Kidney (tissue), 14 donors: ENCODE measurements around the gene BTBD9. TPM values are rescaled to one million over a fixed set of nuclear protein-coding genes. Genes with fewer than 3 reads are reported as not detected.
A peak's percentile ranks its signal among the peaks of the same experiment; 100 is the strongest.

ENCODE experiments used
- DNase-seq, 5 donors: peaks; one replicate each; pipeline ENCODE4 v3.0.0-alpha.2; 2013 to 2020
- FAIRE-seq: peaks from 2 replicates; lab custom pipeline; 2012; peaks lifted over from hg19 to GRCh38; lab: Jason Lieb, UNC
- H3K27ac ChIP-seq, 2 donors: one replicate each; pipeline ENCODE4 v1.7.0; 2013; ENCODE audit warnings: low read depth in 2 of 2, low read length in 2 of 2, inconsistent platforms in 1 of 2
- H3K27me3 ChIP-seq: one replicate; pipeline ENCODE4 v1.7.1; 2013; ENCODE audit warnings: low read length, inconsistent platforms; ENCODE audit not compliant: control insufficient read depth, insufficient read depth
- H3K36me3 ChIP-seq, 3 donors: one replicate each; pipeline versions ENCODE4 v1.7.0 to v1.7.1; 2013; ENCODE audit warnings: low read length in 3 of 3, control low read depth in 1 of 3, inconsistent platforms in 1 of 3; ENCODE audit not compliant: insufficient read depth in 3 of 3, control insufficient read depth in 2 of 3
- H3K4me1 ChIP-seq, 3 donors: one replicate each; pipeline versions ENCODE4 v1.7.0 to v1.7.1; 2013; ENCODE audit warnings: low read length in 3 of 3, inconsistent platforms in 1 of 3, low read depth in 1 of 3; ENCODE audit not compliant: control insufficient read depth in 2 of 3, insufficient read depth in 2 of 3
- H3K4me3 ChIP-seq, 3 donors: one replicate each; pipeline versions ENCODE4 v1.7.0 to v1.8.1; 2013; ENCODE audit warnings: low read length in 3 of 3, control low read depth in 1 of 3, inconsistent platforms in 1 of 3
- H3K9ac ChIP-seq, 3 donors: one replicate each; pipeline versions ENCODE4 v1.7.0 to v1.7.1; 2013; ENCODE audit warnings: low read length in 3 of 3, control low read depth in 1 of 3, inconsistent platforms in 1 of 3
- H3K9me3 ChIP-seq, 3 donors: one replicate each; pipeline versions ENCODE4 v1.7.0 to v1.7.1; 2013; ENCODE audit warnings: low read length in 3 of 3, control low read depth in 1 of 3, inconsistent platforms in 1 of 3; ENCODE audit not compliant: control insufficient read depth in 2 of 3, insufficient read depth in 1 of 3
- intact Hi-C: fragments of 100-400 bp; cut with DNase I; formaldehyde crosslinking; loops from one replicate; pipeline ENCODE4 v1.11.1; 2022
- polyA plus RNA-seq: library from polyadenylated mRNA; stranded (reverse); fragments of 350-450 nt; fragmentation: Illumina TruSeq; extraction: RNeasy Lipid Tissue Mini Kit (QIAGEN cat#74804); gene quantifications from one replicate; pipeline ENCODE4 v1.2.3, GENCODE V29; 2014; ENCODE audit warnings: low read depth, low replicate concordance; ENCODE audit not compliant: insufficient read depth
- total RNA-seq: library from RNA; stranded (reverse); fragmentation: NEBNext Ultra II Directional; extraction: Animal tissue kit (Norgen Biotek cat#: 25700); gene quantifications from one replicate; pipeline ENCODE4 v1.2.1, GENCODE V29; 2021
- TF ChIP-seq, protein P1 (sequence below): IDR thresholded peaks from 3 replicates; pipeline ENCODE4 v1.5.1; 2012; ENCODE audit warnings: mild to moderate bottlenecking, moderate library complexity, borderline replicate concordance; ENCODE audit not compliant: insufficient read depth; ENCODE audit errors: extremely low read depth
- donor health status: control.
- donor health status: control.
- donor health status: control.
- donor health status: control.
- donor health status: control.
- donor health status: DM: yes; HTN: yes; CAD: no.
- donor health status: Normal renal cell carcinoma (clear cell type).

The BTBD9 gene
- total and polyA plus RNA-seq, 2 donors from 2014 or later, result 4.2 to 29.9 TPM

DNA sequence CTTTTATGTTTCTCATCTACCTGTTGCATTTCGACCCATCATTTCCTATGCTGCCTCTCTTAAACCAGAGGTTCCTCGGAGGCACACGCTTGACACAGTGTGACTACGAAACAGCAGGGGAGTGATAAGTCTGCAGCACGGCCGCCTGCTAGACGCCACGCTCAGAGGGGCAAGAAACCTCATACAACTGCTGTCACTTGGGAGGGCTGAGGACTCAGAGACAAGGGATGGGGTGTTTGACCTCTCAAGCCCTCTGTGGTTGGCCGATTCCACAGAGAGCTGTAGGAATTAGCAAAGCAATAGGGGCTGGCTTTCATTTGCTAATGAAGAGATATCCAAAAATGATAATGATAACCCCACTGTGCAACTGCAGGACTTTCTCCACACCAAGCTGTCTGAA, 447.7 kb downstream of the BTBD9 start:
- no peaks in the 10 kb centered on the region for H3K36me3 ChIP-seq
- H3K27ac ChIP-seq, result no peak overlapping the region
- intact Hi-C loops, result no loop called here
- H3K27me3 ChIP-seq, result no peaks in the 10 kb centered on the region
- H3K9ac ChIP-seq, result no peak overlapping the region
- TF ChIP-seq, protein P1, sequence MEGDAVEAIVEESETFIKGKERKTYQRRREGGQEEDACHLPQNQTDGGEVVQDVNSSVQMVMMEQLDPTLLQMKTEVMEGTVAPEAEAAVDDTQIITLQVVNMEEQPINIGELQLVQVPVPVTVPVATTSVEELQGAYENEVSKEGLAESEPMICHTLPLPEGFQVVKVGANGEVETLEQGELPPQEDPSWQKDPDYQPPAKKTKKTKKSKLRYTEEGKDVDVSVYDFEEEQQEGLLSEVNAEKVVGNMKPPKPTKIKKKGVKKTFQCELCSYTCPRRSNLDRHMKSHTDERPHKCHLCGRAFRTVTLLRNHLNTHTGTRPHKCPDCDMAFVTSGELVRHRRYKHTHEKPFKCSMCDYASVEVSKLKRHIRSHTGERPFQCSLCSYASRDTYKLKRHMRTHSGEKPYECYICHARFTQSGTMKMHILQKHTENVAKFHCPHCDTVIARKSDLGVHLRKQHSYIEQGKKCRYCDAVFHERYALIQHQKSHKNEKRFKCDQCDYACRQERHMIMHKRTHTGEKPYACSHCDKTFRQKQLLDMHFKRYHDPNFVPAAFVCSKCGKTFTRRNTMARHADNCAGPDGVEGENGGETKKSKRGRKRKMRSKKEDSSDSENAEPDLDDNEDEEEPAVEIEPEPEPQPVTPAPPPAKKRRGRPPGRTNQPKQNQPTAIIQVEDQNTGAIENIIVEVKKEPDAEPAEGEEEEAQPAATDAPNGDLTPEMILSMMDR, result no peak
- no peaks in the 10 kb centered on the region for H3K4me1 ChIP-seq
- no peak for DNase-seq
- no peaks in the 10 kb centered on the region for H3K9me3 ChIP-seq
- no peak for FAIRE-seq
- H3K4me3 ChIP-seq, result no peak overlapping the region

DNA sequence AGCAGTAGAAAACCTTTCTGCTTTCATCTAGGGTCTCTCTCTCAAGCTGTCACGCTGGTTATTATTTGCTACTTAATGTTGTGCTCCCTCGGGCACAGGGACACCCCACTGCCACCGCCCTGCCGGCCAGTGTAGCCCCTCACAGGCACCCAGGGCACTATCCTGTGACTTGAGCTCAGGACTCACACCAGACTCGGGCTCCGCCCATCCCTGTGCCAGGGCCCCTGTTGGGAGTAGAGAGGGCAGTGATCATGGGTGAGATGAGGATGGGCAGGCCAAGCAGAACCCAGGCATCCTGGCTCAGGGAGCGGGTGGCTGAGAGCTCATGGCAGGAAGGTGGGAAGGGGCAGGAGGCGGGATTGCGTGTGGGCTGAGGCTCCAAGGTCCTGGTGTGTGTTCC, 448.3 kb downstream of the BTBD9 start:
- Histone ChIP-seq H3K9me3 (no peaks in the 10 kb centered on the region), H3K27ac (no peak overlapping the region), H3K36me3 (no peaks in the 10 kb centered on the region), H3K27me3 (no peaks in the 10 kb centered on the region), H3K4me3 (no peak overlapping the region), H3K4me1 (no peaks in the 10 kb centered on the region), H3K9ac (no peak overlapping the region)
- intact Hi-C loops, result no loop called here
- FAIRE-seq (no peak), DNase-seq (no peak)
- TF ChIP-seq, protein P1, result no peak

DNA sequence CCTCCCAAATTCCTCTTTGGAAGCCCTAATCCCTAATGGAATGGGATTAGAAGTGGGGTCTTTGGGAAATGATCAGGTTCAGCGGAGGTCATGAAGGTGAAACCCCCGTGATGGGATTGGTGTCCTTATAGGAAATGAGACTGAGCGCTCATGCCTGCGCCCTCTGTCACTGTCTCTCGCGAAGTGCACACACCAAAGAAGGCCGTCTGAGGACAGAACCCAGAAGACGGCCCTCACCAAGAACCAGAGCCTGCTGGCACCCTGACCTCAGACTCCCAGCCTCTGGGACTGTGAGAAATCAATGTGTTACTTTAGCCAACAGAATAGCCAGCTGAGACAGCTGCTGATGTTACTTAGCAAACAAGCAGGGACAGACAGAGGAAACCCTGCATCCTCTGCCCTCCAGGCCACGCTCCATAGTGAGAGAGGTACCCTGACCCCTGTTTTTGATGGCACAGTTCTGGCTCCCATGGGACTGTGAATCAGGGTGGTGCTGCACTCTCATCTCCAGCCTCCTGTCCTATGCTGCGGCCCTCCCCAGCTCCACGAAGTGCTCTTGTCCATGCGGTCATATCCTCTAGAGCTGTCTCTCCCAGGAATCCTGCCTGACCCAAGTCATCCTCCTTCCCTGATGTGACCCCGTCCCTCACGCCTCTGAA, 450.9 kb downstream of the BTBD9 start:
- intact Hi-C loops, result no loop called here
- no peak overlapping the region for H3K9ac ChIP-seq
- no peaks in the 10 kb centered on the region for H3K9me3 ChIP-seq
- H3K4me1 ChIP-seq, result no peaks in the 10 kb centered on the region
- TF ChIP-seq, protein P1, result no peak
- no peak overlapping the region for H3K27ac ChIP-seq
- H3K36me3 ChIP-seq, result no peaks in the 10 kb centered on the region
- no peak overlapping the region for H3K4me3 ChIP-seq
- FAIRE-seq (no peak), DNase-seq (peak in 1 of 5 donors; percentile 26)
- no peaks in the 10 kb centered on the region for H3K27me3 ChIP-seq
